WI38 (cell line): ENCODE measurements around the gene COL4A2.

Experiments
- H3K4me3 ChIP-seq: 2 replicates; pipeline ENCODE4 v1.5.1; 2011; ENCODE audit warnings: low read depth, mild to moderate bottlenecking, control low read depth, low read length
- CTCF ChIP-seq: IDR thresholded peaks from 2 replicates; pipeline ENCODE4 v1.5.1; 2012; ENCODE audit warnings: low read depth, mild to moderate bottlenecking, control low read depth, low read length

Gene COL4A2

GRCh38 chr13:110297766-110298504 is 9.1 kb upstream of the COL4A2 start:
- TF ChIP-seq CTCF, result no peak
- H3K4me3 ChIP-seq, result no peak overlapping the region

- no peak for TF ChIP-seq CTCF
- no peak overlapping the region for H3K4me3 ChIP-seq
Measured at GRCh38 chr13:110298505-110299282, 8.4 kb upstream of the COL4A2 start.

GRCh38 chr13:110299283-110299840 is 7.7 kb upstream of the COL4A2 start:
- TF ChIP-seq CTCF, result no peak
- no peak overlapping the region for H3K4me3 ChIP-seq

GRCh38 chr13:110300090-110300815 is 6.8 kb upstream of the COL4A2 start:
- H3K4me3 ChIP-seq, result no peak overlapping the region
- TF ChIP-seq CTCF, result no peak

GRCh38 chr13:110301083-110301482 is 6.0 kb upstream of the COL4A2 start:
- no peak for TF ChIP-seq CTCF
- no peak overlapping the region for H3K4me3 ChIP-seq

GRCh38 chr13:110301606-110302553 is 5.2 kb upstream of the COL4A2 start:
- H3K4me3 ChIP-seq, result no peak overlapping the region
- TF ChIP-seq CTCF, result no peak
